Measurements from ENCODE around the gene IMPG2.

Gene IMPG2

GRCh38 chr3:101230618-101231017 is 89.8 kb downstream of the IMPG2 start:
- no peak for DNase-seq

GRCh38 chr3:101229681-101230080 is 90.7 kb downstream of the IMPG2 start:
- DNase-seq, result no peak

- DNase-seq, result peak; percentile 31
These were observed 91.9 kb downstream of the IMPG2 start for GRCh38 chr3:101228441-101228840.

GRCh38 chr3:101224739-101225138 is 95.6 kb downstream of the IMPG2 start:
- DNase-seq, result no peak

DNA sequence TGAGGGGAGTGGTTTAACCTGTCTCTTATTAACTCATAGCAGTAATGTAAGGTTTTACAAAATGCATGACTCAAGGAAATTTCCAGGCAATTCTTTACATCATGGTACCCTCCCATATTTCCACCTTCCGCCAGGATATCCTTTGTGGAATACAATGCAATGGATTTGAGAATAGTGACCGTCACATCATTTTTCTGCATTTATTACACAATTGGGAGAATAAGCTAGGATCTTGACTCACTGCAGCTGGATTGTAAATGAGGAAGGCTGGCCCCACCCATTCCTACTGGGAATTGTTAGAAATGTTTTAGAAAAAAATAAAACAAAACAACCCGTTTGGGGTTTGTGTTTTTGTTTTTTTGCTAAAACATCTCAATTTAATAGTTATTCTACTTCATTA is 97.4 kb downstream of the IMPG2 start:
- DNase-seq, result no peak

DNA sequence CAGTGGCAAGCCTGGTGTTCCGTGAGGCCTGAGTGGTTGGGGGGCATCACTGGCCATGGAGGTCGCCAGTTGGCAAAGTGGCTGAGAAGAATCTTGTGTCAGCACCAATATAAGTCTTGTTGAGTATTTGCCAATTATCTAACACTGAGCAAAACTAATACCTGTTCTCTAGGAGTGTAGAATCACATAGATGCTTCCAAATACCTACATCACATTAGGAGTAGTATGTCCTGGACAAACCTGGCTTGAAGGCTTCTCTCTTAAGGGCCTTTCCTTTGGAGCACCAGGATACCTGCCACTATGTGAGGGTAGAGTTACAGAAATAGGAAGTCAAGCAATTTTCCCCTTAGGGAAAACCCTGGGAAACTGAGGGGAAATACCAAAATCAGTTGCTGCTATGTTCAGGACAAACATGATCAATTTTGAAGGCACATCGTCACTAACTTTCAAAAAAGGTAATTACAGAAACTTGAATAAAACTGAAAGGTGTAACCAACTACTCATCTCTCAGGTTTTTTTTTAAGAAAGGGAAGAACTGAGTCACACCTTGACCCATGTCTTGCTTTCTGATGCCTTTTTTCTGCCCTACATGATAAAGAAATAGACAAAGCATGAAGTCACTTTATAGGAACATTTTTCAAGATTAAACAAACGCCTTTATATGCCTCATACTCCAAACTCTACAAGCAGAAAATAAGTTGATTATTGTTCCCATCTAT is 100.4 kb downstream of the IMPG2 start:
- no peak for DNase-seq

- DNase-seq, result no peak
These were observed 102.7 kb downstream of the IMPG2 start for GRCh38 chr3:101217472-101218245.

DNA sequence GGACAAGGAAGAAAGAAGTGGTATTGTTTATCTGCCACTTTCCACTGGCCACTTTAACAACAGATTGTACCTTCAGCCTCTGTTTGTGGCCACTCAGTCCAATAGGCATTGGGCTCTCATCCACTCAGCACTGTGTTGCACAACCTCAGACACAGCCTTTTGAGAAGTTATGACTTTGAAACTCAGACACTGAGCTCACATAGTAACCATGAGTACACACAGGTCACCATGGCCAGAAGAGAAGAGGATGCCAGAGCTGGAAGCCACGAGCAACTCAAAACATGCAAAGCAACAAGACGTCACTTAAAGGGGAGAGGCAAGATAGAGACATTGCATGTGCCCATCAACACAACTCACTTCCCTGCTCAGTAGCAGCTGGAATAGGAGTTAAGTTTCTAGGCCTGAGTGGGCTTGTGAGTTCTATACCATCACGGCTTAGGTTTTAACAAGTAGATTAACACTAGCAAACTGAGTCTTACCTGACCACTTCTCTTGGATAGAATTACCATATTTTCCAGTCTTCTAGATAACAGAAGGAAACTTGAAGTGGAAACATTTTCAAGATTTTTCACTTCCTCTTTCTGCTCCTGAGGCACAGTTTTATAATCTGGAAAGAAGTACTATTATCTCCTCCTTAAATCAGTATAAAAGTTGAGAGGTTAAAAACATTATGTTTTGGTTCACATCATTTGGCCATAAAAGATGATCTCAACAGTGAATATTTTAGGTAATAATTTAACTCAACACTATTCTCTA is 103.5 kb downstream of the IMPG2 start:
- DNase-seq, result no peak

GRCh38 chr3:101212730-101213129 is 107.6 kb downstream of the IMPG2 start:
- no peak for DNase-seq

DNA sequence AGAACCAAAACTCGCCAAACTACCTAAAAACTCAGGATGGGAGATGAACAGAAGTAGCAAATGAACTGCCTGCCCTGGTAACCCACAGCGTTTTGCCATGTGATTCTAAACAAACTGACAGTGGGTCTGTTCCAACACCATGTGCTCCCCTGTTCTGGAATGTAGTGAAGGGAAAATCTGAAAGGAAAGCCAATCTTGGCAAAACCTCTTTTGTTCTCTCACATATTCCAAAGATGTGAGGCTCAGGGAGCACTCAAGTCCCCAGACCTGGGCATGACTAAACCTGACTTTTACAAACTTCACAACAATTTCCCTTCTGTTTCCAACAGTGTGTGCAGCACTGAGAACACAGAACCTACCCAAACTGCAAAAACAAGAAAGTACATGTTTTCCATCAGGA is 116.1 kb downstream of the IMPG2 start:
- no peak for DNase-seq

- DNase-seq, result no peak
These were observed 117.0 kb downstream of the IMPG2 start for GRCh38 chr3:101203411-101203810.

DNA sequence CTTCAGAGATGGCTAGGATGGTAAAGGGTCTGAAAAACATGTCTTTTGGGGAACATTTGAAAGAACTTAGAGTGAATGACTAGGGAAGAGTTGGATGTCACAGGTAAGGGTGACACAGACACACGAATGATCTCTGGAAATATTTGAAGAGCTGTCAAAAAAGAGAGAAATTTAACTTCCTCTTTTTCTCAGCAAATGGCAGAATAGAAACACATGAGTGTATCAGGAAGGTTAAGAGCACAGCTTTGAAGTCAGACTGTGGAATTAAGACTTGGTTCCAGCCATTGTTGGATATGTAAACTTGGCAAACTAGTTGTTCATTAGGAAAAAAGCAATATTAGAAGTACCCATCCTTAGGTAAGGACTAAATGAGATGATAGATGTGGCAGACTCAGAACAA is 117.7 kb downstream of the IMPG2 start:
- DNase-seq, result no peak

GRCh38 chr3:101200461-101200860 is 119.9 kb downstream of the IMPG2 start:
- DNase-seq, result peak; percentile 34

GRCh38 chr3:101195951-101196713 is 124.2 kb downstream of the IMPG2 start:
- peak; percentile 77 for DNase-seq

- no peak for DNase-seq
These were observed 126.0 kb downstream of the IMPG2 start for GRCh38 chr3:101194392-101194791.

DNA sequence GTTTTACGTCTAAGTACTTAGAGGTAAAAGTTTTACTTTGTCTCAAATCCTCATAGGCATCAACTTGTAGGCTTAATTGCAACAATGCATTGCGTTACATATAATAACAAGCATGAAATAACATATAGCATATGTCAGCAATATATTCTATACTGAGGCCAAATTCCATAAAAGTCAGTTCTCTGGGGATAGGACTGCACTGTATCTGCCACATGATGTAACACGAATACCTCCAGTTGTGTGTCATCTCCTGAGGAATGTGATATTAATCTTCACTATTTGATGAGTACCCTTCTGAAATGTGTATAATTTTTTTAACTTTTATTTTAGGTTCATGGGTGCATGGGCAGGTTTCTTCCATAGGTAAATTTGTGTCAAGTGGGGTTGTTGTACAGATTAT is 126.4 kb downstream of the IMPG2 start:
- DNase-seq, result no peak

- no peak for DNase-seq
These were observed 130.6 kb downstream of the IMPG2 start for GRCh38 chr3:101189796-101190195.

- no peak for DNase-seq
These were observed 131.2 kb downstream of the IMPG2 start for GRCh38 chr3:101189176-101189575.

- no peak for DNase-seq
These were observed 135.0 kb downstream of the IMPG2 start for GRCh38 chr3:101185341-101185740.

DNA sequence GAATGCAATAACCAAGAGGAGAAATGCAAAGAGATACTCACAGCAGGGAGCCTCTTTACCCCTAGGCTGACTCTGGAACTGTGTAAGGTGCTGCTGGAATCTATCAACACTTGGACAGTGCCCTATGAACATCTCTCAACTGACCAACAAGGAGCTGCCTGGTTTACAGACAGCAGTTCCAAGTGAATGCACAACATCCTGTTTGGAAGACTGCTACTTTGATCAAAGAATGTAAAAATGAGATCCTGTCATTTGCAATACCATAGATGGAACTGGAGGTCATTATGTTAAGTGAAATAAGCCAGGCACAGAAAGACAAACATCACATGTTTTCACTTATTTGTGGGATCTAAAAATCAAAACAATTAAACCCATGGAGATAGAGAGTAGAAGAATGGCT is 136.3 kb downstream of the IMPG2 start:
- no peak for DNase-seq

DNA sequence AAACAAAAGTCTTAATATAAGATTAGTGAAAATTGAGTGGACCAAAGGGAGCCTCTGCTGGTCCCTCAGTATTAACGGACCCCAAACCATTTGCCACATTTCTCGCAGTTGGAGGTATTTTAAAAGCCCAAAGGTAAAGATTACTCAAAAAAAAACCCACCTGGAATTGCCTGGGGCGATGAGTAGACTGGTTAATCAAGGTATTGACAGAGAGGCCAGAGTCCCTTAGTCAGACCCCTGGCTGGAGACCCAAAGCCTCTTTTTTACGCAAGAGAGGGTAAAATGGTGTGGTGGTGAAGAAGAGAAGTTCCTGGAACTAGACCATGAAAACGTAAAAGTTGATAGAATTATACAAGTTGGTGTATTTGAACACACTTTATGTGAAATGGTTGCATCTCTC is 137.2 kb downstream of the IMPG2 start:
- no peak for DNase-seq

DNA sequence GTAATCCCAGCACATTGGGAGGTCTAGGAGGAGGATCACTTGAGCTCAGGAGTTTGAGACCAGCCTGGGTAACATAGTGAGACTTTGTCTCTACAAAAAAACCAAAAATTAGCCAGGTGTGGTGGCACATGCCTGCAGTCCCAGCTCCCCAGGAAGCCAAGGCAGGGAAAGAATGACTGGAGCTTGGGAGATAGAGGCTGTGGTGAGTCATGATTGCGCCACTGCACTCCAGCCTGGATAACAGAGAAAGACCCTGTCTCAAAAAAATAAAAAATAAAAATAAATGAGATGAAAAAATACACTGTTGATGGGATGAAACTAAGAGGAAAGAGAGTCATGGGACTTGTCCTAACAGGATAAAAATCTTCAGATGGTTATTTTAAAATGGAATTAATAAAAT is 137.6 kb downstream of the IMPG2 start:
- no peak for DNase-seq

DNA sequence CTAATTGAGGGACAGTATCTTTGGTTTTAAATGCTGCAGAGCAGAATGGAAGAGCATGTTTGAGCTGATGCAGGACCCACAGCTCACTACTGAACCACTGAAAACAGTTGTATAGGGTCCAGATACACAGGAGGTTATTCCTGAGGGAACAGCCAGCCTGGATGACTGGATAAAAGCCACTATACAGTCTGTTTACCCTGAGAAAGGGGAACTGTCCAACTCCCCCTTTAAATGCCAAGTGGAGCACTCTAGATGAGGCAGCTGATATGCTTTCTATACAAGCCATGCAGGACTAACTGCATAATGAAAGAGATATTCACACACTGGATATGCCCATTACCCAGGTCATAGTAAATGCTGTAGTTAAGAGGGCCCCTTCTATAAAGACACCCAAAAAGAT is 138.6 kb downstream of the IMPG2 start:
- DNase-seq, result no peak
